ENCODE measurements around the gene SQSTM1. TPM values are rescaled to one million over a fixed set of nuclear protein-coding genes. Genes with fewer than 3 reads are reported as not detected.
A peak's percentile ranks its signal among the peaks of the same experiment; 100 is the strongest.

Gene SQSTM1
- total and polyA plus RNA-seq, 10 donors, result 105 to 328 (median 276) TPM

DNA sequence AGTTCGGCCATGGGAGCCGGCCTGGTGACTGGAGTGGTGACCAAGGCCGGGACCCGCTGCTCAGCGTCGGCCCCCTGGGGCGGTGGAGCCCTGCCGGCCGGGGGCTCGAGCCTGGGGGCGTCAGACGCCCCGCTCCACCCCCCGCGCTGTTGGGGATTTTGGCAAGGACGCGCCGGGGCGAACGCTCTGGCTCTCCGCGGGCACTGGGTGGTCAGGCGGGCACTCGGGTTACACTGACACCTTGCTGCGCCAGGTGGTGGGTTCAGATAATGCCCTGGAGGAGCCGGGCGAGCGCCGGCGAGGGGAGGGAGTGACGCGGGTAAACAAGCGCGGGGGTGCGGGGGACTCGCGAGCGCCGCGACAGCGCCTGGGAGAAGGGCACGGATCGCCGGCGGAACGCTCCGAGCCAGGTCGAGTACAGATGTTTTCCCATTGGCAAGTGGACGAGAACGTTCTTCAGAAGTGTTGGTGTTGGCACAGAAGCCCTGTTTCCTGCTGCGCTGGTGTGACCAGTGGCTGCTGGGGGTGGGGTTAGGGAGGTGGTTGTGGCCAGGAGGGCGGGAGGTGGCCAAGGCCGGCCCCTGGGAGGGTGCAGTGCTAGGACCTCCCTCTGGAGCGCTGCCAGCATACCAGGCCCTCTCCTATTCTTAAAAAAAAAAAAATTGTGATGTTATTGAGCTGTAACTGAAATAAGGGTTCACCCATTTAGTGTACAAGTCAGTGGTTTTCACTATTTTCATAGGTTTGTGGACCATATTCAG, 773 bp downstream of the SQSTM1 start:
- H3K36me3 ChIP-seq, result peaks cover 0 to 47% (median 39%) of the 10 kb centered on the region in 6 donors
- TF ChIP-seq, protein P1, sequence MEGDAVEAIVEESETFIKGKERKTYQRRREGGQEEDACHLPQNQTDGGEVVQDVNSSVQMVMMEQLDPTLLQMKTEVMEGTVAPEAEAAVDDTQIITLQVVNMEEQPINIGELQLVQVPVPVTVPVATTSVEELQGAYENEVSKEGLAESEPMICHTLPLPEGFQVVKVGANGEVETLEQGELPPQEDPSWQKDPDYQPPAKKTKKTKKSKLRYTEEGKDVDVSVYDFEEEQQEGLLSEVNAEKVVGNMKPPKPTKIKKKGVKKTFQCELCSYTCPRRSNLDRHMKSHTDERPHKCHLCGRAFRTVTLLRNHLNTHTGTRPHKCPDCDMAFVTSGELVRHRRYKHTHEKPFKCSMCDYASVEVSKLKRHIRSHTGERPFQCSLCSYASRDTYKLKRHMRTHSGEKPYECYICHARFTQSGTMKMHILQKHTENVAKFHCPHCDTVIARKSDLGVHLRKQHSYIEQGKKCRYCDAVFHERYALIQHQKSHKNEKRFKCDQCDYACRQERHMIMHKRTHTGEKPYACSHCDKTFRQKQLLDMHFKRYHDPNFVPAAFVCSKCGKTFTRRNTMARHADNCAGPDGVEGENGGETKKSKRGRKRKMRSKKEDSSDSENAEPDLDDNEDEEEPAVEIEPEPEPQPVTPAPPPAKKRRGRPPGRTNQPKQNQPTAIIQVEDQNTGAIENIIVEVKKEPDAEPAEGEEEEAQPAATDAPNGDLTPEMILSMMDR (IDR thresholded peaks at IDR 0.05 in 8 of 11, conservative IDR thresholded peaks at IDR 0.05 in 3 of 11), result peak in 5 of 11 experiments; percentile 15 to 31 (median 21)
- TF ChIP-seq POLR2A (IDR thresholded peaks at IDR 0.05) (peak; percentile 7 to 93 (median 75)), POLR2AphosphoS5 (IDR thresholded peaks at IDR 0.05) (peak; percentile 97 to 98 (median 98))
- H3K27ac ChIP-seq, result peak overlapping the region; percentile 86 to 100 (median 100)
- WGBS, 5 donors, result 0 to 2% (median 0%) methylated on average over 26 to 54 of the region's 54 CpGs
- H3K4me3 ChIP-seq, result peak overlapping the region; percentile 89 to 97 (median 94)
- peaks cover 46 to 92% (median 81%) of the 10 kb centered on the region in 6 donors for H3K4me1 ChIP-seq
- H3K27me3 ChIP-seq (replicated peaks in 1 of 7), result peaks cover 0 to 11% (median 0%) of the 10 kb centered on the region in 7 donors
- H3K9me3 ChIP-seq, result no peaks in the 10 kb centered on the region
- DNase-seq, result peak; percentile 98
- intact Hi-C loops (cut with DNase I; ENCODE audit: low total_unique reads), result no loop called here

DNA sequence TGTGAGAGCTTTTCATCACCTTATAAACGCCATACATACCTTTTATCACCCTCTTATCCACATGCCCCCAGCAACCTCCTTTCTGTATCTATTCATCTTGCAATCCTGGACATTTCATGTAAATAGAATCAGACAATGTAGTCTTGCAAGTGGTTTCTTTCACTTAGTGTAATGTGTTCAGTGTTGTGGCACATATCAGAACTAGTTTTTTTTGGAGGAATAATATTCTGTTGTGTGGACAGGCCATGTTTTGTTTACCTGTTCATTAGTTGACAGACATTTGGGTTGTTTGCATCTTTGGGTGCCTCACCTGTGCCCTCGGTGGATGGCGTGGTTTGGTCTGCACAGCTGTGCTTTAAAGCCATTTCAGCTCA, 1.3 kb downstream of the SQSTM1 start:
- H3K27ac ChIP-seq, result peak overlapping the region in 7 of 8 donors; percentile 97 to 100 (median 100)
- no peak for DNase-seq
- peaks cover 0 to 52% (median 45%) of the 10 kb centered on the region in 6 donors for H3K36me3 ChIP-seq
- TF ChIP-seq, protein P1 (IDR thresholded peaks at IDR 0.05 in 8 of 11, conservative IDR thresholded peaks at IDR 0.05 in 3 of 11), result no peak
- TF ChIP-seq POLR2A (IDR thresholded peaks at IDR 0.05) (no peak), POLR2AphosphoS5 (IDR thresholded peaks at IDR 0.05) (no peak)
- H3K4me1 ChIP-seq, result peaks cover 45 to 92% (median 77%) of the 10 kb centered on the region in 6 donors
- H3K9me3 ChIP-seq, result no peaks in the 10 kb centered on the region
- peak overlapping the region; percentile 89 to 97 (median 94) for H3K4me3 ChIP-seq
- peaks cover 0 to 6% (median 0%) of the 10 kb centered on the region in 7 donors for H3K27me3 ChIP-seq (replicated peaks in 1 of 7)
- WGBS, 5 donors, result 46 to 72% (median 65%) methylated on average over 3 of the region's 3 CpGs
- intact Hi-C loops (cut with DNase I; ENCODE audit: low total_unique reads), result no loop called here

DNA sequence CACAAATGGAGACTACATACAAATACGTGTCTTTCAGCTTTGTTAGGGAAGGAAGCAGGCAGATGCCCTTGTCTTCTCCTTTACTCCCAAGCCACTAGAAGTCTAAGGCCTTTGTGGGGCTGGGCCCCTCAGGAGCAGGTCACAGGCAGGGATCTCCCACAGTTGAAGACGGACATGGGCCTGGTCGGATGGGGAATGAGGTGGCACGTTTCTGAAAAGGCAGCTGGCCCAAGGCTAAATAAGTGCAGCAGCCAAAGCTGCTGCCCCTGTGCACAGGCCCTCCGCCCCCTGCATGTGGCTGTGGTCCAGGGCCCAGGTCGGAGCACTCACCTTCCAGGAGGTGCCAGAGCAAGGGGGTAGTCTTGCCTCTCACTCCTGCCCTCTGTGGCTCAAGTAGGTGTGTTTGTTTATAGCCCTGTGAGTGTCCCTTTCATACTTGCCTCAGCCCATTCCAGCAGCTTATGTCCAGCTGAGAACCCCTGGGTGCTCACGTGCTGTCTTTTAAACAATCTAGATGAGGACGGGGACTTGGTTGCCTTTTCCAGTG, 1.8 kb downstream of the SQSTM1 start:
- 58 to 78% (median 72%) methylated on average over 8 of the region's 8 CpGs for WGBS, 5 donors
- H3K27ac ChIP-seq, result peak overlapping the region in 6 of 8 donors; percentile 13 to 100 (median 98)
- H3K36me3 ChIP-seq, result peaks cover 0 to 57% (median 49%) of the 10 kb centered on the region in 6 donors
- peaks cover 0 to 1% (median 0%) of the 10 kb centered on the region in 7 donors for H3K27me3 ChIP-seq (replicated peaks in 1 of 7)
- TF ChIP-seq POLR2AphosphoS5 (IDR thresholded peaks at IDR 0.05) (peak in 1 of 3 donors; percentile 51), POLR2A (IDR thresholded peaks at IDR 0.05) (no peak)
- peak; percentile 76 for DNase-seq
- peaks cover 41 to 92% (median 76%) of the 10 kb centered on the region in 6 donors for H3K4me1 ChIP-seq
- H3K4me3 ChIP-seq, result peak overlapping the region; percentile 89 to 97 (median 94)
- H3K9me3 ChIP-seq, result no peaks in the 10 kb centered on the region
- intact Hi-C loops (cut with DNase I; ENCODE audit: low total_unique reads), result no loop called here

DNA sequence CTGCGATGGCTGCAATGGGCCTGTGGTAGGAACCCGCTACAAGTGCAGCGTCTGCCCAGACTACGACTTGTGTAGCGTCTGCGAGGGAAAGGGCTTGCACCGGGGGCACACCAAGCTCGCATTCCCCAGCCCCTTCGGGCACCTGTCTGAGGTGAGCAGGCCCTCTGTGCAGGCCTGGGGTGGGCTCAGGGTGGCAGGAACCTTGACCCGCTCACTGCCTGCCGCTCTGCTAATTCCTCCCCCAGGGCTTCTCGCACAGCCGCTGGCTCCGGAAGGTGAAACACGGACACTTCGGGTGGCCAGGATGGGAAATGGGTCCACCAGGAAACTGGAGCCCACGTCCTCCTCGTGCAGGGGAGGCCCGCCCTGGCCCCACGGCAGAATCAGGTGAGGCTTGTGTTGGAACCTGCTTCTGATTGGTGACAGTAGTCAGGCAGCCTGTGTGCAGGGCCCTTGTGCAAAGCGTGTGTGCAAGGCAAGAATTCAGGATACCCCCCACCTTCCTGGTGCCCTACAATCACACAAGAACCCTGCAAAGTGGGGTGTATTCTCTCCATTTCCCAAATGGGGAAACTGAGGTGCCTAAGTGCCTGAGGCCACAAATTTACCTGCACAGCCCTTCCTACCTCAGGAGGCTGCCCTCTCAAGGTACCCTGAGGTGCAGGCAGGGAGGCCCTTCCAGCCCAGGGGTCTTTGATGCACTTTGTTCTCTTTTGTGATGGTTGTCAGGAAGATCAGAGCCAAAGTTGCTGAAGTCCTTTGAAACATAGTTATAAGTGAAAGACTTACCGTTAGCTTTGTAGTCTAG, 3.4 kb downstream of the SQSTM1 start:
- H3K27me3 ChIP-seq (replicated peaks in 1 of 7), result no peaks in the 10 kb centered on the region
- H3K36me3 ChIP-seq, result peaks cover 2 to 73% (median 64%) of the 10 kb centered on the region in 6 donors
- H3K9me3 ChIP-seq, result no peaks in the 10 kb centered on the region
- peak overlapping the region in 2 of 8 donors; percentile 95 for H3K4me3 ChIP-seq
- 88 to 94% (median 89%) methylated on average over 13 to 22 of the region's 22 CpGs for WGBS, 5 donors
- intact Hi-C loops (cut with DNase I; ENCODE audit: low total_unique reads), result no loop called here
- peak overlapping the region in 2 of 8 donors; percentile 5 to 97 for H3K27ac ChIP-seq
- TF ChIP-seq POLR2AphosphoS5 (IDR thresholded peaks at IDR 0.05) (peak; percentile 2 to 63 (median 37)), POLR2A (IDR thresholded peaks at IDR 0.05) (no peak)
- TF ChIP-seq, protein P1 (IDR thresholded peaks at IDR 0.05 in 8 of 11, conservative IDR thresholded peaks at IDR 0.05 in 3 of 11), result no peak
- peaks cover 25 to 92% (median 71%) of the 10 kb centered on the region in 6 donors for H3K4me1 ChIP-seq
- peak; percentile 78 for DNase-seq

Measured in spleen (tissue), 11 donors.